Pancreas (tissue), 10 donors: Measurements from ENCODE around the gene SLC38A5. TPM values are rescaled to one million over a fixed set of nuclear protein-coding genes. Genes with fewer than 3 reads are reported as not detected.

ENCODE experiments used
- ATAC-seq, 4 donors: fragments of 200-7000 bp; cut with Tn5 transposase; one replicate each; pipeline versions ENCODE4 v1.8.0 to v1.9.1; 2020; ENCODE audit warnings: mild to moderate bottlenecking in 4 of 4, moderate library complexity in 4 of 4
- DNase-seq, 6 donors: peaks; one replicate each; pipeline ENCODE4 v3.0.0-alpha.2; 2020
- FAIRE-seq: peaks from 2 replicates; lab custom pipeline; 2012; peaks lifted over from hg19 to GRCh38; lab: Jason Lieb, UNC
- H3K27ac ChIP-seq, 4 donors: fragments of 200-600 bp; sonication (generic); 1 replicate in 3 of 4; 2 replicates in 1 of 4; pipeline versions ENCODE4 v1.5.0 to v1.8.0; 2020
- H3K27me3 ChIP-seq, 4 donors: fragments of 200-600 bp; one replicate each; pipeline ENCODE4 v1.8.0; 2021
- H3K36me3 ChIP-seq, 3 donors: fragments of 200-600 bp; sonication (generic) in 1 of 3; one replicate each; pipeline versions ENCODE4 v1.5.0 to v1.8.0; 2020 to 2021
- H3K4me1 ChIP-seq, 3 donors: fragments of 200-600 bp; one replicate each; pipeline ENCODE4 v1.8.0; 2021
- H3K4me3 ChIP-seq, 4 donors: fragments of 200-600 bp; sonication (generic) in 2 of 4; one replicate each; pipeline versions ENCODE4 v1.5.0 to v1.8.0; 2020 to 2021
- H3K9me3 ChIP-seq, 4 donors: fragments of 200-600 bp; one replicate each; pipeline ENCODE4 v1.8.0; 2021
- WGBS, 2 donors: extraction: QIAGEN DNeasy Blood & Tissue Kit; methylation state at CpG; one replicate each; pipeline ENCODE4 v1.1.7; 2013; 5-methylcytosine and 5-hydroxymethylcytosine counted together
- intact Hi-C, 3 donors: fragments of 100-400 bp; cut with DNase I; formaldehyde crosslinking; loops; one replicate each; pipeline versions ENCODE4 v1.11.1 to v1.14.2; 2022
- polyA plus RNA-seq, 2 donors: library from polyadenylated mRNA; stranded (reverse); fragments of 200-250 nt; gene quantifications; one replicate each; pipeline ENCODE4 v1.2.3, GENCODE V29; 2013
- total RNA-seq, 6 donors: library from RNA; stranded (reverse); fragmentation: NEBNext Ultra II Directional in 4 of 6; extraction: Animal tissue kit (Norgen Biotek cat#: 25700) in 4 of 6; gene quantifications; one replicate each; pipeline versions ENCODE4 v1.2.1 to v1.2.4, GENCODE V29; 2021 to 2023
- TF ChIP-seq, protein P1 (sequence below), 4 donors: fragments of 200-600 bp; sonication (generic) in 3 of 4; IDR thresholded peaks; one replicate each; pipeline versions ENCODE4 v1.5.0 to v1.8.0; 2021; ENCODE audit warnings: antibody characterized with exemption in 4 of 4
- donor health status: healthy with polysubstance abuse.
- donor health status: DM: no; HTN: no; CAD: no; lungs with moderate emphysema.
- donor health status: DM: no; HTN: no; CAD: no.
- donor health status: control.
- donor health status: control.
- donor health status: Bipolar disorder and iron deficiency.
- donor health status: DM: yes; HTN: yes; CAD: no.
- donor health status: DM: no; HTN: no; CAD: no.
- donor health status: DM: no; HTN: no; CAD: no.
- donor health status: DM: yes; HTN: yes; CAD: no.

Gene SLC38A5
- total and polyA plus RNA-seq, 8 donors, result 63.3 to 373 (median 150) TPM

- H3K36me3 ChIP-seq, result no peaks in the 10 kb centered on the region
- TF ChIP-seq, protein P1, sequence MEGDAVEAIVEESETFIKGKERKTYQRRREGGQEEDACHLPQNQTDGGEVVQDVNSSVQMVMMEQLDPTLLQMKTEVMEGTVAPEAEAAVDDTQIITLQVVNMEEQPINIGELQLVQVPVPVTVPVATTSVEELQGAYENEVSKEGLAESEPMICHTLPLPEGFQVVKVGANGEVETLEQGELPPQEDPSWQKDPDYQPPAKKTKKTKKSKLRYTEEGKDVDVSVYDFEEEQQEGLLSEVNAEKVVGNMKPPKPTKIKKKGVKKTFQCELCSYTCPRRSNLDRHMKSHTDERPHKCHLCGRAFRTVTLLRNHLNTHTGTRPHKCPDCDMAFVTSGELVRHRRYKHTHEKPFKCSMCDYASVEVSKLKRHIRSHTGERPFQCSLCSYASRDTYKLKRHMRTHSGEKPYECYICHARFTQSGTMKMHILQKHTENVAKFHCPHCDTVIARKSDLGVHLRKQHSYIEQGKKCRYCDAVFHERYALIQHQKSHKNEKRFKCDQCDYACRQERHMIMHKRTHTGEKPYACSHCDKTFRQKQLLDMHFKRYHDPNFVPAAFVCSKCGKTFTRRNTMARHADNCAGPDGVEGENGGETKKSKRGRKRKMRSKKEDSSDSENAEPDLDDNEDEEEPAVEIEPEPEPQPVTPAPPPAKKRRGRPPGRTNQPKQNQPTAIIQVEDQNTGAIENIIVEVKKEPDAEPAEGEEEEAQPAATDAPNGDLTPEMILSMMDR (IDR thresholded peaks at IDR 0.05), result no peak
- no peaks in the 10 kb centered on the region for H3K9me3 ChIP-seq
- 33 to 55% methylated on average over 10 of the region's 10 CpGs for WGBS, 2 donors
- DNase-seq (no peak), FAIRE-seq (no peak), ATAC-seq (peak; percentile 22 to 45 (median 27))
- no peaks in the 10 kb centered on the region for H3K27me3 ChIP-seq
- H3K4me3 ChIP-seq, result peak overlapping the region in 3 of 4 donors; percentile 19 to 41 (median 38)
- intact Hi-C loops, result no loop called here
- no peaks in the 10 kb centered on the region for H3K4me1 ChIP-seq
- no peak overlapping the region for H3K27ac ChIP-seq
These were observed 4.6 kb downstream of the SLC38A5 start for GRCh38 chrX:48465336-48465933.

DNA sequence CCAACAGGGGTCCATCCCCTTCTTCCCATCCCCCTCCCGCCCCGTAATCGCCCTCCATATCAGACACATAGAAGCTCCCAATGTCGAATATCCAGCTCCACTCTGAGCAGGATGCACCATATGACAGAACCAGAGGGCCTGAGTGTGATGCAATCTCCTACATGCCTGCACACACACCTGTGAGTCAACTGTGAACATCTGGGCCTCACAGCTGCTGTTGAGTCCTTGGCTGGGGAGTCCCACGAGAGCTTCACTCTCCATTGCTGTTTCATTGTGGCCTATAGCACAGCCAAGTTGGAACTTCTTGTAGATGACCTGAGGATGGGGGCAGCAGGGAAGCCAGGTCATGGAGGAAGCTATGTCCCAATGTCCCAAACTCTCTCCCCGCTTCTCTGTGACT is 8.2 kb downstream of the SLC38A5 start:
- Histone ChIP-seq H3K9me3 (no peaks in the 10 kb centered on the region), H3K27ac (no peak overlapping the region), H3K4me1 (no peaks in the 10 kb centered on the region), H3K36me3 (no peaks in the 10 kb centered on the region), H3K27me3 (no peaks in the 10 kb centered on the region), H3K4me3 (no peak overlapping the region)
- DNase-seq (no peak), ATAC-seq (no peak), FAIRE-seq (no peak)
- intact Hi-C loops, result no loop called here
- 66 to 84% methylated on average over 5 to 6 of the region's 6 CpGs for WGBS, 2 donors
- TF ChIP-seq, protein P1 (IDR thresholded peaks at IDR 0.05), result no peak

DNA sequence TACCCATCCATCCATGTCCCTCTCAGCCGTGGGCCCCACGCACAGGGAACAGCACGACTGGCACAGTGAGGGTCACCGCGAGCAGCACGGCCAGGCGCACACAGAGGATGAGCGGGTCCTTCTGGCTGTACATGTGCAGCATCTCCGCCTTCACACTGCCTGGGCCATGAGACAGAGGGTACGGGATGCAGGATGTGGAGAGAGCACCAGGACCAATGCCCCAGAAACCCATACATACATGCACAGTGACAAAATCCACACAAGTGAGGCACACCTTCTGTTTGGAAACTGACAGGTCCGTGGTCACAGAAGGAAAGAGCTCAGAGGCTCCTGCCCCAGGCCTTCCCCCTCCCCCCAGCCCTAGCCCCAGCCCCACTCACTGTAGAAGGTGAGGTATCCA is 9.5 kb downstream of the SLC38A5 start:
- H3K36me3 ChIP-seq, result no peaks in the 10 kb centered on the region
- no peaks in the 10 kb centered on the region for H3K9me3 ChIP-seq
- 81 to 87% methylated on average over 11 of the region's 11 CpGs for WGBS, 2 donors
- no peaks in the 10 kb centered on the region for H3K27me3 ChIP-seq
- no peak overlapping the region for H3K4me3 ChIP-seq
- H3K4me1 ChIP-seq, result no peaks in the 10 kb centered on the region
- intact Hi-C loops, result no loop called here
- H3K27ac ChIP-seq, result no peak overlapping the region
- ATAC-seq (no peak), DNase-seq (no peak), FAIRE-seq (no peak)
- TF ChIP-seq, protein P1 (IDR thresholded peaks at IDR 0.05), result no peak

- no peak overlapping the region for H3K27ac ChIP-seq
- no peak overlapping the region for H3K4me3 ChIP-seq
- no peaks in the 10 kb centered on the region for H3K4me1 ChIP-seq
- ATAC-seq, result no peak
- TF ChIP-seq, protein P1 (IDR thresholded peaks at IDR 0.05), result no peak
- no peak for FAIRE-seq
- no peaks in the 10 kb centered on the region for H3K9me3 ChIP-seq
- WGBS, 2 donors, result 85 to 95% methylated on average over 3 of the region's 3 CpGs
- intact Hi-C loops, result no loop called here
- no peaks in the 10 kb centered on the region for H3K36me3 ChIP-seq
- H3K27me3 ChIP-seq, result no peaks in the 10 kb centered on the region
- DNase-seq, result no peak
These were observed 10.0 kb downstream of the SLC38A5 start for GRCh38 chrX:48460031-48460430.

GRCh38 chrX:48459483-48459882 is 10.6 kb downstream of the SLC38A5 start:
- WGBS, 2 donors, result 55 to 64% methylated on average over 6 of the region's 6 CpGs
- H3K9me3 ChIP-seq, result no peaks in the 10 kb centered on the region
- no peaks in the 10 kb centered on the region for H3K4me1 ChIP-seq
- TF ChIP-seq, protein P1 (IDR thresholded peaks at IDR 0.05), result no peak
- DNase-seq (no peak), ATAC-seq (no peak), FAIRE-seq (no peak)
- intact Hi-C loops, result no loop called here
- no peak overlapping the region for H3K4me3 ChIP-seq
- no peaks in the 10 kb centered on the region for H3K27me3 ChIP-seq
- no peak overlapping the region for H3K27ac ChIP-seq
- no peaks in the 10 kb centered on the region for H3K36me3 ChIP-seq
